HepG2 (cell line): ENCODE results near the gene CERS3. TPM values are rescaled to one million over a fixed set of nuclear protein-coding genes. Genes with fewer than 3 reads are reported as not detected.

ENCODE experiments used
- ELF1 ChIP-seq: sonication (generic); formaldehyde crosslinking; IDR thresholded peaks from 2 replicates; pipeline ENCODE4 v1.4.0; 2020; ENCODE audit warnings: missing genetic modification reagents
- FOXA1 ChIP-seq, 2 experiments: fragments of 450-650 bp in 1 of 2; sonication (generic) in 1 of 2; formaldehyde crosslinking in 1 of 2; IDR thresholded peaks; 2 replicates each; pipeline versions ENCODE4 v1.4.0 to v1.6.1; 2016 to 2020; ENCODE audit warnings: missing genetic modification reagents in 1 of 2
- FOXO1 ChIP-seq: sonication (generic); formaldehyde crosslinking; IDR thresholded peaks from 2 replicates; pipeline ENCODE4 v1.4.0; 2020; ENCODE audit warnings: missing genetic modification reagents
- HOXA5 ChIP-seq: sonication (generic); formaldehyde crosslinking; IDR thresholded peaks from 2 replicates; pipeline ENCODE4 v1.4.0; 2020; ENCODE audit warnings: missing genetic modification reagents
- HOXA9 ChIP-seq: sonication (generic); formaldehyde crosslinking; IDR thresholded peaks from 2 replicates; pipeline ENCODE4 v1.8.1; 2022; ENCODE audit warnings: missing genetic modification reagents, mild to moderate bottlenecking, moderate library complexity, borderline replicate concordance
- JUN ChIP-seq: sonication (generic); formaldehyde crosslinking; IDR thresholded peaks from 2 replicates; pipeline ENCODE4 v1.4.0; 2020; ENCODE audit warnings: mild to moderate bottlenecking, missing genetic modification reagents
- MEIS2 ChIP-seq: sonication (generic); formaldehyde crosslinking; IDR thresholded peaks from 2 replicates; pipeline ENCODE4 v1.9.0; 2021; ENCODE audit warnings: mild to moderate bottlenecking, missing genetic modification reagents
- MTA1 ChIP-seq: sonication (generic); formaldehyde crosslinking; IDR thresholded peaks from 2 replicates; pipeline ENCODE4 v1.4.0; 2020; ENCODE audit warnings: missing genetic modification reagents, mild to moderate bottlenecking, borderline replicate concordance
- NR2F2 ChIP-seq: IDR thresholded peaks from 2 replicates; pipeline ENCODE4 v1.6.1; 2012; ENCODE audit warnings: low read depth, inconsistent platforms, borderline replicate concordance
- SP4 ChIP-seq: sonication (generic); formaldehyde crosslinking; IDR thresholded peaks from 2 replicates; pipeline ENCODE4 v1.8.1; 2023; ENCODE audit warnings: mild to moderate bottlenecking, missing genetic modification reagents
- SUZ12 ChIP-seq: fragments of 150-350 bp; IDR thresholded peaks from 2 replicates; pipeline ENCODE4 v1.6.1; 2014; ENCODE audit warnings: low read depth, low read length
- TCF7 ChIP-seq: sonication (generic); IDR thresholded peaks from 2 replicates; pipeline ENCODE4 v1.6.1; 2016; ENCODE audit warnings: antibody characterized with exemption, low read depth
- TFE3 ChIP-seq: IDR thresholded peaks from 2 replicates; pipeline ENCODE4 v1.6.1; 2016
- TIGD3 ChIP-seq: sonication (generic); formaldehyde crosslinking; IDR thresholded peaks from 2 replicates; pipeline ENCODE4 v1.5.1; 2020; ENCODE audit warnings: mild to moderate bottlenecking, missing genetic modification reagents, borderline replicate concordance
- TOE1 ChIP-seq: sonication (generic); formaldehyde crosslinking; IDR thresholded peaks from 2 replicates; pipeline ENCODE4 v1.4.0; 2020; ENCODE audit warnings: mild to moderate bottlenecking, missing genetic modification reagents
- ZBTB34 ChIP-seq: sonication (generic); formaldehyde crosslinking; IDR thresholded peaks from 2 replicates; pipeline ENCODE4 v1.8.0; 2022; ENCODE audit warnings: mild to moderate bottlenecking, missing genetic modification reagents
- ZEB1 ChIP-seq: IDR thresholded peaks from 2 replicates; pipeline ENCODE4 v1.6.1; 2012; ENCODE audit warnings: mild to moderate bottlenecking, low read depth, inconsistent platforms; ENCODE audit not compliant: insufficient replicate concordance
- ZMAT5 ChIP-seq: sonication (generic); formaldehyde crosslinking; IDR thresholded peaks from 2 replicates; pipeline ENCODE4 v1.5.0; 2020; ENCODE audit warnings: mild to moderate bottlenecking, low read depth, missing genetic modification reagents, borderline replicate concordance
- ZNF18 ChIP-seq: sonication (generic); formaldehyde crosslinking; IDR thresholded peaks from 2 replicates; pipeline ENCODE4 v1.8.0; 2022; ENCODE audit warnings: mild to moderate bottlenecking, missing genetic modification reagents; ENCODE audit not compliant: insufficient replicate concordance
- ZNF225 ChIP-seq: sonication (generic); formaldehyde crosslinking; IDR thresholded peaks from 2 replicates; pipeline ENCODE4 v1.4.0; 2020; ENCODE audit warnings: mild to moderate bottlenecking, missing genetic modification reagents
- ZNF616 ChIP-seq: sonication (generic); formaldehyde crosslinking; IDR thresholded peaks from 2 replicates; pipeline ENCODE4 v1.5.0; 2020; ENCODE audit warnings: low read depth, mild to moderate bottlenecking, missing genetic modification reagents
- ZSCAN20 ChIP-seq: sonication (generic); formaldehyde crosslinking; IDR thresholded peaks from 2 replicates; pipeline ENCODE4 v1.4.0; 2020; ENCODE audit warnings: missing genetic modification reagents, mild to moderate bottlenecking, borderline replicate concordance
- polyA plus RNA-seq, 8 experiments: library from polyadenylated mRNA; depleted of rRNA in 3 of 8; stranded (reverse) in 7 of 8; unstranded in 1 of 8; fragments of >200 nt; fragmentation: Illumina TruSeq in 4 of 8; extraction: Trizol in 4 of 8; gene quantifications; 2 replicates each; pipeline versions ENCODE4 v1.2.1 to v1.2.3, GENCODE V29; 2011 to 2016; ENCODE audit warnings: low read depth in 4 of 8, missing spikeins in 1 of 8, mixed read lengths in 1 of 8; ENCODE audit not compliant: insufficient read depth in 1 of 8
- total RNA-seq, 5 experiments: library from RNA; depleted of rRNA; stranded (reverse); fragments of >200 nt; fragmentation: Illumina TruSeq; extraction: Trizol; gene quantifications; 2 replicates each; pipeline ENCODE4 v1.2.3, GENCODE V29; 2016; ENCODE audit warnings: low read depth in 1 of 5

The CERS3 gene
- total and polyA plus RNA-seq, 2 of the 13 experiments (the other 11 are each of a cell fraction or from before 2014, with no cell fraction given) = not detected

- no peak for TF ChIP-seq TFE3
- TF ChIP-seq ZNF616 (CRISPR knock-in tag) = no peak
- TF ChIP-seq FOXA1 (IDR thresholded peaks at IDR 0.05) = no peak
- peak; percentile 92 for TF ChIP-seq FOXA1 (CRISPR knock-in tag; IDR thresholded peaks at IDR 0.05)
- no peak for TF ChIP-seq ZMAT5 (CRISPR knock-in tag)
- peak; percentile 79; the same call in 1 of the 2 replicates for TF ChIP-seq FOXO1 (CRISPR knock-in tag)
- TF ChIP-seq SP4 (CRISPR knock-in tag) = no peak
- no peak for TF ChIP-seq ZSCAN20 (CRISPR knock-in tag)
- no peak for TF ChIP-seq TOE1 (CRISPR knock-in tag)
- no peak for TF ChIP-seq HOXA9
- TF ChIP-seq TCF7 = no peak
- no peak for TF ChIP-seq NR2F2
- no peak for TF ChIP-seq ZBTB34
- no peak for TF ChIP-seq HOXA5 (CRISPR knock-in tag)
- no peak for TF ChIP-seq MEIS2
- peak; percentile 78 for TF ChIP-seq JUN
- TF ChIP-seq ELF1 (CRISPR knock-in tag) = no peak
- peak; percentile 86 for TF ChIP-seq ZNF18 (CRISPR knock-in tag)
- TF ChIP-seq SUZ12 = no peak
- TF ChIP-seq ZEB1 = no peak
- TF ChIP-seq MTA1 (CRISPR knock-in tag) = no peak
- no peak for TF ChIP-seq ZNF225 (CRISPR knock-in tag)
- TF ChIP-seq TIGD3 (CRISPR knock-in tag) = no peak
These were observed 178.1 kb downstream of the CERS3 start (continued) for GRCh38 chr15:100350434-100351226.
